ENCODE data around the gene NRXN3. TPM values are rescaled to one million over a fixed set of nuclear protein-coding genes. Genes with fewer than 3 reads are reported as not detected.

Gene NRXN3
- total RNA-seq, 2 donors from 2014 or later, result not detected

- DNase-seq (no peak), ATAC-seq (no peak)
- Mint-ChIP-seq H3K27ac (no peak overlapping the region), H3K27me3 (no peaks in the 10 kb centered on the region), H3K4me3 (no peak overlapping the region), H3K4me1 (no peaks in the 10 kb centered on the region), H3K36me3 (ENCODE audit: low read depth) (no peaks in the 10 kb centered on the region)
- H3K9me3 ChIP-seq (ENCODE audit: control insufficient read depth, low read length, poor library complexity, severe bottlenecking), result no peaks in the 10 kb centered on the region
Measured at GRCh38 chr14:79298373-79298772, 1128.2 kb downstream of the NRXN3 start.

- no peaks in the 10 kb centered on the region for H3K9me3 ChIP-seq (ENCODE audit: control insufficient read depth, low read length, poor library complexity, severe bottlenecking)
- H3K27ac Mint-ChIP-seq, result no peak overlapping the region
- ATAC-seq, result no peak
- no peak overlapping the region for H3K4me3 Mint-ChIP-seq
- H3K4me1 Mint-ChIP-seq, result no peaks in the 10 kb centered on the region
- H3K36me3 Mint-ChIP-seq (ENCODE audit: low read depth), result no peaks in the 10 kb centered on the region
- no peaks in the 10 kb centered on the region for H3K27me3 Mint-ChIP-seq
- DNase-seq, result no peak
Measured at GRCh38 chr14:79299162-79299561, 1129.0 kb downstream of the NRXN3 start.

GRCh38 chr14:79304279-79304678 lies 1134.1 kb downstream of the NRXN3 start:
- no peak for ATAC-seq
- no peak overlapping the region for H3K4me3 Mint-ChIP-seq

GRCh38 chr14:79306546-79306945 lies 1136.4 kb downstream of the NRXN3 start:
- Mint-ChIP-seq H3K4me1 (no peaks in the 10 kb centered on the region), H3K27ac (no peak overlapping the region), H3K36me3 (ENCODE audit: low read depth) (no peaks in the 10 kb centered on the region), H3K27me3 (no peaks in the 10 kb centered on the region), H3K4me3 (no peak overlapping the region)
- H3K9me3 ChIP-seq (ENCODE audit: control insufficient read depth, low read length, poor library complexity, severe bottlenecking), result no peaks in the 10 kb centered on the region
- ATAC-seq, result no peak
- no peak for DNase-seq

More at GRCh38 chr14:79304279-79304678, 1134.1 kb downstream of the NRXN3 start:
- Mint-ChIP-seq H3K27ac (no peak overlapping the region), H3K27me3 (no peaks in the 10 kb centered on the region), H3K36me3 (ENCODE audit: low read depth) (no peaks in the 10 kb centered on the region), H3K4me1 (no peaks in the 10 kb centered on the region)
- H3K9me3 ChIP-seq (ENCODE audit: control insufficient read depth, low read length, poor library complexity, severe bottlenecking), result no peaks in the 10 kb centered on the region
- no peak for DNase-seq

GRCh38 chr14:79318371-79318770 lies 1148.2 kb downstream of the NRXN3 start:
- H3K9me3 ChIP-seq (ENCODE audit: control insufficient read depth, low read length, poor library complexity, severe bottlenecking), result no peaks in the 10 kb centered on the region
- Mint-ChIP-seq H3K36me3 (ENCODE audit: low read depth) (no peaks in the 10 kb centered on the region), H3K27ac (no peak overlapping the region), H3K4me1 (no peaks in the 10 kb centered on the region), H3K27me3 (no peaks in the 10 kb centered on the region), H3K4me3 (no peak overlapping the region)
- DNase-seq, result no peak
- ATAC-seq, result no peak

GRCh38 chr14:79320561-79320960 lies 1150.4 kb downstream of the NRXN3 start:
- no peaks in the 10 kb centered on the region for H3K36me3 Mint-ChIP-seq (ENCODE audit: low read depth)
- H3K4me3 Mint-ChIP-seq, result no peak overlapping the region
- no peak for ATAC-seq
- H3K9me3 ChIP-seq (ENCODE audit: control insufficient read depth, low read length, poor library complexity, severe bottlenecking), result no peaks in the 10 kb centered on the region
- no peaks in the 10 kb centered on the region for H3K4me1 Mint-ChIP-seq
- no peak overlapping the region for H3K27ac Mint-ChIP-seq
- DNase-seq, result no peak
- no peaks in the 10 kb centered on the region for H3K27me3 Mint-ChIP-seq

- H3K27me3 Mint-ChIP-seq, result no peaks in the 10 kb centered on the region
- no peak overlapping the region for H3K27ac Mint-ChIP-seq
- no peaks in the 10 kb centered on the region for H3K9me3 ChIP-seq (ENCODE audit: control insufficient read depth, low read length, poor library complexity, severe bottlenecking)
- DNase-seq (no peak), ATAC-seq (no peak)
- H3K36me3 Mint-ChIP-seq (ENCODE audit: low read depth), result no peaks in the 10 kb centered on the region
- H3K4me1 Mint-ChIP-seq, result no peaks in the 10 kb centered on the region
- H3K4me3 Mint-ChIP-seq, result no peak overlapping the region
Measured at GRCh38 chr14:79321070-79321469, 1150.9 kb downstream of the NRXN3 start.

- H3K4me3 Mint-ChIP-seq, result no peak overlapping the region
- ATAC-seq (no peak), DNase-seq (no peak)
- no peaks in the 10 kb centered on the region for H3K9me3 ChIP-seq (ENCODE audit: control insufficient read depth, low read length, poor library complexity, severe bottlenecking)
- no peak overlapping the region for H3K27ac Mint-ChIP-seq
- H3K27me3 Mint-ChIP-seq, result no peaks in the 10 kb centered on the region
- H3K4me1 Mint-ChIP-seq, result no peaks in the 10 kb centered on the region
- no peaks in the 10 kb centered on the region for H3K36me3 Mint-ChIP-seq (ENCODE audit: low read depth)
Measured at GRCh38 chr14:79325071-79325470, 1154.9 kb downstream of the NRXN3 start.

GRCh38 chr14:79325557-79325956 lies 1155.4 kb downstream of the NRXN3 start:
- Mint-ChIP-seq H3K27ac (no peak overlapping the region), H3K4me3 (no peak overlapping the region), H3K36me3 (ENCODE audit: low read depth) (no peaks in the 10 kb centered on the region), H3K4me1 (no peaks in the 10 kb centered on the region), H3K27me3 (no peaks in the 10 kb centered on the region)
- no peak for DNase-seq
- H3K9me3 ChIP-seq (ENCODE audit: control insufficient read depth, low read length, poor library complexity, severe bottlenecking), result no peaks in the 10 kb centered on the region
- no peak for ATAC-seq

- H3K36me3 Mint-ChIP-seq (ENCODE audit: low read depth), result no peaks in the 10 kb centered on the region
- no peaks in the 10 kb centered on the region for H3K9me3 ChIP-seq (ENCODE audit: control insufficient read depth, low read length, poor library complexity, severe bottlenecking)
- no peaks in the 10 kb centered on the region for H3K4me1 Mint-ChIP-seq
- no peak overlapping the region for H3K27ac Mint-ChIP-seq
- ATAC-seq (no peak), DNase-seq (no peak)
- no peaks in the 10 kb centered on the region for H3K27me3 Mint-ChIP-seq
- no peak overlapping the region for H3K4me3 Mint-ChIP-seq
Measured at GRCh38 chr14:79328863-79329262, 1158.7 kb downstream of the NRXN3 start.

- DNase-seq, result no peak
- no peak overlapping the region for H3K4me3 Mint-ChIP-seq
Measured at GRCh38 chr14:79331830-79332229, 1161.7 kb downstream of the NRXN3 start.

GRCh38 chr14:79332504-79333197 lies 1162.5 kb downstream of the NRXN3 start:
- Mint-ChIP-seq H3K27me3 (no peaks in the 10 kb centered on the region), H3K36me3 (ENCODE audit: low read depth) (no peaks in the 10 kb centered on the region), H3K27ac (no peak overlapping the region), H3K4me1 (no peaks in the 10 kb centered on the region), H3K4me3 (no peak overlapping the region)
- H3K9me3 ChIP-seq (ENCODE audit: control insufficient read depth, low read length, poor library complexity, severe bottlenecking), result no peaks in the 10 kb centered on the region
- ATAC-seq (no peak), DNase-seq (no peak)

More at GRCh38 chr14:79331830-79332229, 1161.7 kb downstream of the NRXN3 start:
- ATAC-seq, result no peak
- H3K36me3 Mint-ChIP-seq (ENCODE audit: low read depth), result no peaks in the 10 kb centered on the region
- no peaks in the 10 kb centered on the region for H3K4me1 Mint-ChIP-seq
- H3K27ac Mint-ChIP-seq, result no peak overlapping the region
- no peaks in the 10 kb centered on the region for H3K27me3 Mint-ChIP-seq
- H3K9me3 ChIP-seq (ENCODE audit: control insufficient read depth, low read length, poor library complexity, severe bottlenecking), result no peaks in the 10 kb centered on the region

- ATAC-seq, result no peak
- no peak for DNase-seq
- no peaks in the 10 kb centered on the region for H3K4me1 Mint-ChIP-seq
- H3K27me3 Mint-ChIP-seq, result no peaks in the 10 kb centered on the region
- H3K27ac Mint-ChIP-seq, result no peak overlapping the region
- H3K4me3 Mint-ChIP-seq, result no peak overlapping the region
- H3K9me3 ChIP-seq (ENCODE audit: control insufficient read depth, low read length, poor library complexity, severe bottlenecking), result no peaks in the 10 kb centered on the region
- no peaks in the 10 kb centered on the region for H3K36me3 Mint-ChIP-seq (ENCODE audit: low read depth)
Measured at GRCh38 chr14:79333198-79333546, 1163.0 kb downstream of the NRXN3 start.

GRCh38 chr14:79334272-79334671 lies 1164.1 kb downstream of the NRXN3 start:
- no peaks in the 10 kb centered on the region for H3K9me3 ChIP-seq (ENCODE audit: control insufficient read depth, low read length, poor library complexity, severe bottlenecking)
- Mint-ChIP-seq H3K36me3 (ENCODE audit: low read depth) (no peaks in the 10 kb centered on the region), H3K4me1 (no peaks in the 10 kb centered on the region), H3K27ac (no peak overlapping the region), H3K4me3 (no peak overlapping the region), H3K27me3 (no peaks in the 10 kb centered on the region)
- no peak for ATAC-seq
- DNase-seq, result no peak
